ENCODE results near the gene PPM1M.

PPM1M gene

GRCh38 chr3:52277071-52277964 is 31.8 kb downstream of the PPM1M start:
- H3K27ac ChIP-seq: peak overlapping the region; percentile 83
- no peak for TF ChIP-seq ZFX (IDR thresholded peaks at IDR 0.05)
- TF ChIP-seq, protein P1, sequence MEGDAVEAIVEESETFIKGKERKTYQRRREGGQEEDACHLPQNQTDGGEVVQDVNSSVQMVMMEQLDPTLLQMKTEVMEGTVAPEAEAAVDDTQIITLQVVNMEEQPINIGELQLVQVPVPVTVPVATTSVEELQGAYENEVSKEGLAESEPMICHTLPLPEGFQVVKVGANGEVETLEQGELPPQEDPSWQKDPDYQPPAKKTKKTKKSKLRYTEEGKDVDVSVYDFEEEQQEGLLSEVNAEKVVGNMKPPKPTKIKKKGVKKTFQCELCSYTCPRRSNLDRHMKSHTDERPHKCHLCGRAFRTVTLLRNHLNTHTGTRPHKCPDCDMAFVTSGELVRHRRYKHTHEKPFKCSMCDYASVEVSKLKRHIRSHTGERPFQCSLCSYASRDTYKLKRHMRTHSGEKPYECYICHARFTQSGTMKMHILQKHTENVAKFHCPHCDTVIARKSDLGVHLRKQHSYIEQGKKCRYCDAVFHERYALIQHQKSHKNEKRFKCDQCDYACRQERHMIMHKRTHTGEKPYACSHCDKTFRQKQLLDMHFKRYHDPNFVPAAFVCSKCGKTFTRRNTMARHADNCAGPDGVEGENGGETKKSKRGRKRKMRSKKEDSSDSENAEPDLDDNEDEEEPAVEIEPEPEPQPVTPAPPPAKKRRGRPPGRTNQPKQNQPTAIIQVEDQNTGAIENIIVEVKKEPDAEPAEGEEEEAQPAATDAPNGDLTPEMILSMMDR (conservative IDR thresholded peaks at IDR 0.05): no peak

GRCh38 chr3:52277972-52278509 is 32.5 kb downstream of the PPM1M start:
- TF ChIP-seq, protein P1 (conservative IDR thresholded peaks at IDR 0.05): no peak; the same call in 1 of the 2 replicates
- peak; percentile 86 for TF ChIP-seq ZFX (IDR thresholded peaks at IDR 0.05)
- H3K27ac ChIP-seq: peak overlapping the region; percentile 83

DNA sequence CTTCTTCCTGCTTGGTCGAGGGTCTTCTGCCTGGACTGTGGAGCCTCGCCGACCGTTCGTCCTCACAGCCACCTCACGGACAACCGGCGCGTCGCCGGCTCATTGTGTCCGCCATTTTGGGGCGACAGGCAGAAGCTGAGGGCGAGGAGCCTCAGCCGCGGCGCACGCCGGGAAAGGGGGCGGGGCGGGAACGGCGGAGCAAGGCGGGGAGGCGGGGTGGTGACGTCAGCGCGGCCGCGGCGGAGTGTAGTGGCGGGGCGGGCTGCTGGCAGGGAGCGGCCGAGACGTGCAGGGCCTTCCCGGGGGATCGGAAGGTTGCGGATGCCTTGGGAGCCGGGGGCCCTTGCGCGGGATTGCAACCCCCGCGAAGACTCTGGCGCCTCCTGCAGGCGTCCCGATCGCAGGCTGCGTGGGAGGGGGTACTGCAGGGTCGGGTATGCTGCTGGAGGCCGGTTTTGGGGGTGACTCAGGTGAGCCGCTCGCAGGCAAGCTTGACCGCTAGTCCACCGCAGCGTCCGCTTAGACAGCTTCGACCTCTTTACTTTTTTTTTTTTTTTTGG is 33.0 kb downstream of the PPM1M start, which contains the start of gene WDR82:
Gene WDR82, minus strand, starts transcription at position 140 of the 560 bp plus-strand sequence. CDS start 288 bp downstream, outside the sequence.
- TF ChIP-seq ZFX (IDR thresholded peaks at IDR 0.05): no peak
- TF ChIP-seq, protein P1 (conservative IDR thresholded peaks at IDR 0.05): no peak; the same call in 1 of the 2 replicates
- peak within 1 kb of the TSS; percentile 83 for H3K27ac ChIP-seq

GRCh38 chr3:52279596-52279995 is 34.0 kb downstream of the PPM1M start:
- peak overlapping the region; percentile 83 for H3K27ac ChIP-seq
- TF ChIP-seq ZFX (IDR thresholded peaks at IDR 0.05): no peak
- TF ChIP-seq, protein P1 (conservative IDR thresholded peaks at IDR 0.05): no peak

- TF ChIP-seq ZFX (IDR thresholded peaks at IDR 0.05): no peak
- TF ChIP-seq, protein P1 (conservative IDR thresholded peaks at IDR 0.05): no peak
- no peak overlapping the region for H3K27ac ChIP-seq
Measured at GRCh38 chr3:52280050-52280461, 34.5 kb downstream of the PPM1M start.

GRCh38 chr3:52281981-52282801 is 36.6 kb downstream of the PPM1M start:
- no peak for TF ChIP-seq ZFX (IDR thresholded peaks at IDR 0.05)
- TF ChIP-seq, protein P1 (conservative IDR thresholded peaks at IDR 0.05): no peak
- H3K27ac ChIP-seq: no peak overlapping the region

Data from C4-2B (cell line).